A673 (cell line): Measurements from ENCODE around the gene SNRPA. TPM values are rescaled to one million over a fixed set of nuclear protein-coding genes. Genes with fewer than 3 reads are reported as not detected.

ENCODE experiments used
- BruUV-seq: library from RNA; stranded (reverse); fragments of 400-500 nt; replicated peaks from 2 replicates; lab custom pipeline; 2021; lab: Mats Ljungman, UMichigan
- CTCF ChIA-PET: fragments of 300-600 bp; sonication (Branson Sonifier 250); formaldehyde crosslinking; loops from one replicate; lab custom pipeline; 2022; ENCODE audit warnings: antibody characterized with exemption; lab: Charles Lee
- POLR2A ChIA-PET: fragments of 300-600 bp; sonication (Branson Sonifier 250); formaldehyde crosslinking; loops from one replicate; lab custom pipeline; 2022; ENCODE audit warnings: antibody characterized with exemption; ENCODE audit not compliant: low non-redundant PET; lab: Charles Lee
- DNase-seq: peaks from one replicate; pipeline ENCODE4 v3.0.0-alpha.2; 2015; ENCODE audit warnings: low spot score
- H3K27ac ChIP-seq: fragments of 200-600 bp; sonication (generic); 2 replicates; pipeline ENCODE4 v1.5.1; 2016; ENCODE audit warnings: mixed run types, low read depth, mild to moderate bottlenecking, mixed read lengths, antibody characterized with exemption, low read length; ENCODE audit not compliant: poor library complexity, severe bottlenecking
- H3K27me3 ChIP-seq: fragments of 200-600 bp; sonication (generic); replicated peaks from 2 replicates; pipeline ENCODE4 v1.6.1; 2017; ENCODE audit warnings: mixed run types, low read depth, mild to moderate bottlenecking, mixed read lengths, antibody characterized with exemption, low read length; ENCODE audit not compliant: insufficient read depth, poor library complexity
- H3K36me3 ChIP-seq: fragments of 200-600 bp; sonication (generic); 2 replicates; pipeline ENCODE4 v1.6.1; 2016; ENCODE audit warnings: mixed run types, mild to moderate bottlenecking, mixed read lengths, antibody characterized with exemption, low read length; ENCODE audit not compliant: insufficient read depth, poor library complexity, severe bottlenecking
- H3K4me1 ChIP-seq: fragments of 200-600 bp; sonication (generic); 2 replicates; pipeline ENCODE4 v1.6.1; 2017; ENCODE audit warnings: mixed run types, mild to moderate bottlenecking, mixed read lengths, antibody characterized with exemption, low read length; ENCODE audit not compliant: insufficient read depth, poor library complexity, severe bottlenecking
- H3K4me3 ChIP-seq: fragments of 200-600 bp; sonication (generic); 2 replicates; pipeline ENCODE4 v1.5.1; 2016; ENCODE audit warnings: low read depth, mixed run types, mild to moderate bottlenecking, mixed read lengths, low read length; ENCODE audit not compliant: poor library complexity, severe bottlenecking
- H3K9me3 ChIP-seq: fragments of 200-600 bp; sonication (generic); 2 replicates; pipeline ENCODE4 v1.6.1; 2016; ENCODE audit warnings: mixed run types, low read depth, mild to moderate bottlenecking, mixed read lengths, antibody characterized with exemption, low read length; ENCODE audit not compliant: poor library complexity, severe bottlenecking
- CTCF ChIP-seq: fragments of 300-800, 200-600 bp; sonication (generic); conservative IDR thresholded peaks from 2 replicates; pipeline ENCODE4 v1.5.1; 2017; ENCODE audit warnings: low read depth, mild to moderate bottlenecking, antibody characterized with exemption, low read length, moderate library complexity, mixed read lengths
- EZH2 ChIP-seq: fragments of 200-600 bp; sonication (generic); IDR thresholded peaks from 2 replicates; pipeline ENCODE4 v1.6.1; 2017; ENCODE audit warnings: borderline replicate concordance, low read depth, mild to moderate bottlenecking, mixed read lengths, antibody characterized with exemption, low read length; ENCODE audit not compliant: poor library complexity, severe bottlenecking
- intact Hi-C: fragments of 100-400 bp; cut with micrococcal nuclease; formaldehyde crosslinking; loops from one replicate; pipeline ENCODE4 v1.10.0; 2022; ENCODE audit not compliant: unreplicated experiment
- total RNA-seq: library from RNA; stranded (reverse); gene quantifications from 2 replicates; pipeline ENCODE4 v1.2.3, GENCODE V29; 2021

Gene SNRPA
- total RNA-seq, 1 experiment from 2014 or later, result 167 TPM

DNA sequence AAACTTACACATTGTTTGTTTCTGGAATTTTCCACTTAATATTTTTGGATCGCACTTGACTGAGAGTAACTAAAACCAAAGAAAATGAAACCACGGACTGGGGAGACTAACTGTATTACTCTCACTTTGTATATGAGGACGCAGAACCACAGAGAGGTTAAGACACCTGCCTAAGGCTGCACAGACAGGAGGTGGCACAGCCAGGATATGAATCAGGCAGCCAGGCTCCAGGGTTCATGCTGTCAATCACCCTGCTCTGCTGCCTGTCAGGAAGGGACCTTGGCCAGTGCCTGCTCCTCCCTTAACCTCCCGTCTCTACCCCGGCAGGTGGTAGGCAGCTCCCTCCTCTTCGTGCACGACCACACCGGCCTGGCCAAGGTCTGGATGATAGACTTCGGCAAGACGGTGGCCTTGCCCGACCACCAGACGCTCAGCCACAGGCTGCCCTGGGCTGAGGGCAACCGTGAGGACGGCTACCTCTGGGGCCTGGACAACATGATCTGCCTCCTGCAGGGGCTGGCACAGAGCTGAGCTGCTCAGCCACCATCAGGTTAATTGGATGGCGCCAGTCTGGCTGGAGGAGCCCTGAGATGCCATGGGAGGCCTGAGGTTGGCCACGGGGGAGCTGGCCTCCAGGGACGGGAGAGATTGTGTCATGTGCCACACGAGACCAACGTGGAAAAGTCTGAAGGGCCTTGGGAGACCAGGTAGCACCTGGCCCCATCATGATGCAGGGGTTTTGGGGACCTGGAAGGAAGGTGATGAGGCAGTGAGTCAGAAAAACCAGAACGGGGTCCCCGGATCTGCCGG is 11.8 kb upstream of the SNRPA start:
- intact Hi-C loops, result no loop called here
- POLR2A ChIA-PET, result no interaction called here
- no TSS peak for BruUV-seq

DNA sequence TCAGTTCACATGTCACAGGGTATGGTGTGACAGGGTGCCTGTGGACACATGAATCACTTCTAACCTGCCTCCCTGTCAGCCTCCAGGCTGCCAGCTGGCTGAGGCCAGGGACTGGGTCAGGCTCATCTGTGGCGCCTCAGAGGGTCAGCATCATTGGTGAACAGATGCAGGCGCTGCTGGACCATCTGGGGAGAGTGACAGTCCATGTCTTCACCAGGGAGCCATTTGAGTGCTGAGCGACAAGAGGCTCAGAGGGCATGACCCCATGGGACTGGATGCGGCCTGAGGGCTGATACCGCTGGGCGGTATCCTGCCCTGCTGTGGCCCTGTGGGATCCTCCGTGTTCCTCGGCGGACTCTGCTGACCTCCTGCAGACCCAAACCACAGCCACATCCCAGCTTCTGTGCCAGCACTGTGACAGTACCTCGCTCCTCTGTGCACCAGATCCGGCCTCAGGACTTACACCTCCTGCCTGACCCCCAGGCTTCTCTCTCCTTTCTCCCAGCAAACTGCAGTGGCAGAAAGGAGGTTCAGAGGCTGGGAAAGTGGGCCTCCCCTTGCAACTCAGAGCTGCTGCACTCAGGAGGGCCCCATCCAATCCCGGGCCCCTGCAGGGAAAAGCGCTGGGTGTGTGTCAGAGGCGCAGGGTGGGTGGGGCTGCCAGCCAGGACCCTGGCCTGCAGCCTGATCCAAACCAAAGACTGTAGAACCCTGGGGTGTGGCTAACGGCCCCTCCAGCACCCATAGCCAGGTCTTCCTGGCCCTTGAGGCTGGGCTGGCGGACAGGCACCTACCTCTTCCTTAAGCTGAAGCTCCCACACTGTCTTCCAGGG is 10.9 kb upstream of the SNRPA start:
- no peaks in the 10 kb centered on the region for H3K9me3 ChIP-seq
- no peak for TF ChIP-seq CTCF
- no peak for TF ChIP-seq EZH2
- H3K27ac ChIP-seq, result no peak overlapping the region
- CTCF ChIA-PET, result no interaction called here
- intact Hi-C loops, result no loop called here
- no TSS peak for BruUV-seq
- H3K27me3 ChIP-seq, result no peaks in the 10 kb centered on the region
- POLR2A ChIA-PET, result no interaction called here
- H3K4me1 ChIP-seq, result no peaks in the 10 kb centered on the region
- H3K36me3 ChIP-seq, result peaks cover 2% of the 10 kb centered on the region
- no peak for DNase-seq
- H3K4me3 ChIP-seq, result no peak overlapping the region

More for the DNA sequence above, 11.8 kb upstream of the SNRPA start:
- CTCF ChIA-PET, result no interaction called here
- no peaks in the 10 kb centered on the region for H3K4me1 ChIP-seq
- peaks cover 2% of the 10 kb centered on the region for H3K36me3 ChIP-seq
- H3K9me3 ChIP-seq, result no peaks in the 10 kb centered on the region
- no peak overlapping the region for H3K4me3 ChIP-seq
- TF ChIP-seq CTCF (no peak), EZH2 (no peak)
- no peaks in the 10 kb centered on the region for H3K27me3 ChIP-seq
- no peak for DNase-seq
- no peak overlapping the region for H3K27ac ChIP-seq

DNA sequence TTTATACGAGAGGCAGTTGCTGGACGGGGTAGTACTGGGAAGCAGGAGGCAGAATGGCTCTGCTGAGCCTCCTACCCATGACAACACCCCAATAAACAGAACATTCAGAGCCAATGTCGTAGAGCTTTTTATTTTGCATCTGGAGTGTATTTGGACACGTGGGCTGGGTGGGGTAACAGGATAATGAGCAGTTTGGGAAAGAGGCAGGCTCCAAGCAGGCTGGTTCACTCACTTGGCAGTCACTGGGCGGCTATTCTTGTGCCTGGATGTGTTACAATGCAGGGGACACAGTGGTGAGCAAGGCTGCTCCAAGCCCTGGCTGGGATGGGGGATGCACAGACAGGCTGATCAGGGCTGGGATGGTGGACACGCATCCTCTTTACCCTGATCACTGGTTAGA is 10.3 kb upstream of the SNRPA start:
- H3K27ac ChIP-seq, result no peak overlapping the region
- TF ChIP-seq EZH2 (no peak), CTCF (no peak)
- CTCF ChIA-PET, result no interaction called here
- DNase-seq, result no peak
- no peak overlapping the region for H3K4me3 ChIP-seq
- H3K27me3 ChIP-seq, result no peaks in the 10 kb centered on the region
- H3K9me3 ChIP-seq, result no peaks in the 10 kb centered on the region
- intact Hi-C loops, result no loop called here
- POLR2A ChIA-PET, result no interaction called here
- H3K4me1 ChIP-seq, result no peaks in the 10 kb centered on the region
- no TSS peak for BruUV-seq
- peaks cover 2% of the 10 kb centered on the region for H3K36me3 ChIP-seq
